T-helper 2 cell treated with Interferon-gamma antibody and Interleukin-4, amounts not matched to agents 100 ng/mL and 5 ng/mL, for 36 hours (primary cell): ENCODE results near the gene FUZ. TPM values are rescaled to one million over a fixed set of nuclear protein-coding genes. Genes with fewer than 3 reads are reported as not detected.

Experiments
- intact Hi-C: fragments of 100-400 bp; cut with micrococcal nuclease; formaldehyde crosslinking; loops from one replicate; pipeline ENCODE4 v1.15.1; 2023
- total RNA-seq: library from RNA; stranded (reverse); gene quantifications from 2 replicates; pipeline ENCODE4 v1.2.3, GENCODE V29; 2022

FUZ gene
- total RNA-seq, 1 donor from 2014 or later: 11.3 TPM

- intact Hi-C loops: no loop called here
Observed at GRCh38 chr19:49761249-49761624, 51.9 kb downstream of the FUZ start.

GRCh38 chr19:49758292-49758691 is 54.8 kb downstream of the FUZ start:
- intact Hi-C loops: no loop called here

Other genes starting within 250 kb of the FUZ start
- 172 and 174 TPM in 2 replicates for gene NOSIP, start 232.7 kb downstream of the FUZ start, total RNA-seq
- gene PRRG2, start 232.0 kb downstream of the FUZ start, total RNA-seq: 0.82 and 1.1 TPM in 2 replicates
- gene PRR12, start 222.1 kb downstream of the FUZ start, total RNA-seq: 42.0 and 43.3 TPM in 2 replicates
- gene RRAS, start 173.1 kb downstream of the FUZ start, total RNA-seq: 6.8 and 9.3 TPM in 2 replicates
- gene SCAF1, start 171.1 kb downstream of the FUZ start, total RNA-seq: 61.9 and 65.4 TPM in 2 replicates
- 135 and 158 TPM in 2 replicates for gene IRF3, start 147.4 kb downstream of the FUZ start, total RNA-seq
- gene BCL2L12, start 147.4 kb downstream of the FUZ start, total RNA-seq: 70.4 and 75.7 TPM in 2 replicates
- 173 and 187 TPM in 2 replicates for gene PRMT1, start 136.0 kb downstream of the FUZ start, total RNA-seq
- gene ADM5, start 123.7 kb downstream of the FUZ start, total RNA-seq: 4.8 and 4.9 TPM in 2 replicates
- 2.4 and 3.8 TPM in 2 replicates for gene CPT1C, start 122.2 kb downstream of the FUZ start, total RNA-seq
- 2.9 and 3.3 TPM in 2 replicates for gene TSKS, start 50.0 kb downstream of the FUZ start, total RNA-seq
- 70.9 and 73.8 TPM in 2 replicates for gene AP2A1, start 46.3 kb downstream of the FUZ start, total RNA-seq
- 54.1 and 56.1 TPM in 2 replicates for gene MED25, start 5.0 kb upstream of the FUZ start, total RNA-seq
- gene PTOV1, start 37.9 kb upstream of the FUZ start, total RNA-seq: 90.5 and 96.0 TPM in 2 replicates
- 146 and 160 TPM in 2 replicates for gene PNKP, start 54.3 kb upstream of the FUZ start, total RNA-seq
- gene AKT1S1, start 64.1 kb upstream of the FUZ start, total RNA-seq: 15.8 and 18.4 TPM in 2 replicates
- 22.9 and 26.6 TPM in 2 replicates for gene TBC1D17, start 64.4 kb upstream of the FUZ start, total RNA-seq
- gene IL4I1, start 83.6 kb upstream of the FUZ start, total RNA-seq: 1.9 and 2.1 TPM in 2 replicates
- gene ATF5, start 115.9 kb upstream of the FUZ start, total RNA-seq: 10.7 and 11.3 TPM in 2 replicates
- 126 and 138 TPM in 2 replicates for gene NUP62, start 116.2 kb upstream of the FUZ start, total RNA-seq
- gene SIGLEC11, start 147.9 kb upstream of the FUZ start, total RNA-seq: not detected in 2 replicates
- 72.9 and 75.3 TPM in 2 replicates for gene VRK3, start 212.1 kb upstream of the FUZ start, total RNA-seq
- 10.8 and 11.0 TPM in 2 replicates for gene ZNF473, start 212.7 kb upstream of the FUZ start, total RNA-seq